DOHH2 (cell line): ENCODE measurements around the gene RNGTT.
"Not testable (repeated sequence)": the region's sequence is repeated elsewhere in the genome, so short reads cannot be mapped to it uniquely, and the experiment has no call there.

Experiments
- H3F3A ChIP-seq: fragments of 200-600 bp; sonication (generic), shearing (Covaris generic); 2 replicates; pipeline ENCODE4 v1.6.0; 2016; ENCODE audit warnings: antibody characterized with exemption, mild to moderate bottlenecking; ENCODE audit not compliant: control insufficient read depth, insufficient read depth
- H3K27ac ChIP-seq: fragments of 200-600 bp; sonication (generic); 2 replicates; pipeline ENCODE4 v1.5.1; 2014; ENCODE audit warnings: low read depth, mild to moderate bottlenecking, low read length, moderate library complexity
- H3K27me3 ChIP-seq: fragments of 200-600 bp; sonication (generic); 2 replicates; pipeline ENCODE4 v1.6.1; 2014; ENCODE audit warnings: mild to moderate bottlenecking, low read length, mixed read lengths; ENCODE audit not compliant: control insufficient read depth
- H3K36me3 ChIP-seq: fragments of 200-600 bp; sonication (generic); 2 replicates; pipeline ENCODE4 v1.6.1; 2014; ENCODE audit warnings: mild to moderate bottlenecking, low read length, moderate library complexity, mixed read lengths; ENCODE audit not compliant: control insufficient read depth
- H3K4me1 ChIP-seq: fragments of 200-600 bp; sonication (generic); 2 replicates; pipeline ENCODE4 v1.6.1; 2014; ENCODE audit warnings: mild to moderate bottlenecking, low read length, mixed read lengths; ENCODE audit not compliant: control insufficient read depth
- H3K4me2 ChIP-seq: fragments of 200-600 bp; sonication (generic); 2 replicates; pipeline ENCODE4 v1.6.0; 2014; ENCODE audit warnings: mild to moderate bottlenecking, low read length, moderate library complexity
- H3K4me3 ChIP-seq: fragments of 200-600 bp; sonication (generic); 2 replicates; pipeline ENCODE4 v1.5.1; 2014; ENCODE audit warnings: mild to moderate bottlenecking, low read length, mixed read lengths
- H3K79me2 ChIP-seq: fragments of 200-600 bp; sonication (generic); 2 replicates; pipeline ENCODE4 v1.6.1; 2014; ENCODE audit warnings: mild to moderate bottlenecking, low read length, mixed read lengths; ENCODE audit not compliant: control insufficient read depth
- H3K9me2 ChIP-seq: fragments of 200-600 bp; sonication (generic); replicated peaks from 2 replicates; pipeline ENCODE4 v1.6.1; 2014; ENCODE audit warnings: mild to moderate bottlenecking, low read length, mixed read lengths; ENCODE audit not compliant: control insufficient read depth
- H3K9me3 ChIP-seq: fragments of 200-600 bp; sonication (generic); 2 replicates; pipeline ENCODE4 v1.6.1; 2014; ENCODE audit warnings: antibody characterized with exemption, low read length, mixed read lengths; ENCODE audit not compliant: control insufficient read depth, insufficient read depth
- H4K20me1 ChIP-seq: fragments of 200-600 bp; sonication (generic); 2 replicates; pipeline ENCODE4 v1.6.0; 2014; ENCODE audit warnings: low read depth, mild to moderate bottlenecking, antibody characterized with exemption, low read length, moderate library complexity; ENCODE audit not compliant: control insufficient read depth, insufficient read depth
- EZH2phosphoT487 ChIP-seq: fragments of 200-600 bp; sonication (generic); IDR thresholded peaks from 2 replicates; pipeline ENCODE4 v1.6.1; 2017; ENCODE audit warnings: borderline replicate concordance, mild to moderate bottlenecking, antibody characterized with exemption, low read length, moderate library complexity, mixed read lengths
- TF ChIP-seq, protein P1 (sequence below): fragments of 200-600 bp; sonication (generic); IDR thresholded peaks from one replicate; pipeline ENCODE4 v1.5.1; 2014; ENCODE audit warnings: antibody characterized with exemption, mild to moderate bottlenecking, low read depth, low read length; ENCODE audit not compliant: poor library complexity, severe bottlenecking

The RNGTT gene

DNA sequence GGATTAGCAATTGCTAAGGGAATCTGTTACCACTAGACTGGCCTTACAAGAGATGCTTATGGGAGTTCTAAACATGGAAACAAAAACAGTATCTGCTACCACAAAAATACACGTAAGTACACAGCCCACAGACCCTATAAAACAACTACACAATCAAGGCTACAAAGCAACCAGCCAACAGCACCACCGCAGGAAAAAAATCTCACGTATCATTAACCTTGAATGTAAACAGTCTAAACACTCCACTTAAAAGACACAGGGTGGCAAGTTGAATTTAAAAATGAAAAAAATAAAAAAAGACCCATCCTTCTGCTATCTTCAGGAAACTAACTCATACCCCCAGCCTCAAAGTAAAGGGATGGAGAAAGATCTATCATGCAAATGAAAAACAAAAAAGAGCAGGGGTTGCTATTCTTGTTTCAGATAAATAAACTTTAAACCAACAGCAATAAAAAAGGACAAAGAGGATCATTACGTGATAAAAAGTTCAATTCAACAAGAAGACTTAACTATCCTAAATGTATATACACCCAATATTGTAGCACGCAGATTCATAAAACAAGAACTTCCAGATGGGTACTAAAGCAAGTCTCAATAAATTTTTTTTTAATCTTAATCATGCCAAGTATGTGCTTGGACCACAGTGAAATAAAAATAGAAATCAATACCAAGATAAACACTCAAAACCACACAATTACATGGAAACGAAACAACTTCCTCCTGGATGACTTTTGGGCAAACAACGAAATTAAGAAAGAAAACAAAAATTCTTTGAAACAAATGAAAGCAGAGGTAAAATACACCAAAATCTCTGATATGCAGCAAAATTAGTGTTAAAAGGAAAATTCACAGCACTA is 52.3 kb downstream of the RNGTT start:
- no peaks in the 10 kb centered on the region for H3F3A ChIP-seq
- H3K27me3 ChIP-seq = no peaks in the 10 kb centered on the region
- no peak overlapping the region for H3K4me2 ChIP-seq
- no peak overlapping the region for H3K4me3 ChIP-seq
- no peaks in the 10 kb centered on the region for H3K9me2 ChIP-seq
- peaks cover 7% of the 10 kb centered on the region for H3K4me1 ChIP-seq
- peaks cover 62% of the 10 kb centered on the region for H3K79me2 ChIP-seq
- TF ChIP-seq, protein P1, sequence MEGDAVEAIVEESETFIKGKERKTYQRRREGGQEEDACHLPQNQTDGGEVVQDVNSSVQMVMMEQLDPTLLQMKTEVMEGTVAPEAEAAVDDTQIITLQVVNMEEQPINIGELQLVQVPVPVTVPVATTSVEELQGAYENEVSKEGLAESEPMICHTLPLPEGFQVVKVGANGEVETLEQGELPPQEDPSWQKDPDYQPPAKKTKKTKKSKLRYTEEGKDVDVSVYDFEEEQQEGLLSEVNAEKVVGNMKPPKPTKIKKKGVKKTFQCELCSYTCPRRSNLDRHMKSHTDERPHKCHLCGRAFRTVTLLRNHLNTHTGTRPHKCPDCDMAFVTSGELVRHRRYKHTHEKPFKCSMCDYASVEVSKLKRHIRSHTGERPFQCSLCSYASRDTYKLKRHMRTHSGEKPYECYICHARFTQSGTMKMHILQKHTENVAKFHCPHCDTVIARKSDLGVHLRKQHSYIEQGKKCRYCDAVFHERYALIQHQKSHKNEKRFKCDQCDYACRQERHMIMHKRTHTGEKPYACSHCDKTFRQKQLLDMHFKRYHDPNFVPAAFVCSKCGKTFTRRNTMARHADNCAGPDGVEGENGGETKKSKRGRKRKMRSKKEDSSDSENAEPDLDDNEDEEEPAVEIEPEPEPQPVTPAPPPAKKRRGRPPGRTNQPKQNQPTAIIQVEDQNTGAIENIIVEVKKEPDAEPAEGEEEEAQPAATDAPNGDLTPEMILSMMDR = no peak
- no peak for TF ChIP-seq EZH2phosphoT487
- peaks cover 3% of the 10 kb centered on the region; the same call in 1 of the 2 replicates for H3K36me3 ChIP-seq
- no peaks in the 10 kb centered on the region for H3K9me3 ChIP-seq
- no peak overlapping the region for H3K27ac ChIP-seq
- H4K20me1 ChIP-seq = 0 out of 2 replicates have a peak, but pooled peaks cover 4% of the 10 kb centered on the region

DNA sequence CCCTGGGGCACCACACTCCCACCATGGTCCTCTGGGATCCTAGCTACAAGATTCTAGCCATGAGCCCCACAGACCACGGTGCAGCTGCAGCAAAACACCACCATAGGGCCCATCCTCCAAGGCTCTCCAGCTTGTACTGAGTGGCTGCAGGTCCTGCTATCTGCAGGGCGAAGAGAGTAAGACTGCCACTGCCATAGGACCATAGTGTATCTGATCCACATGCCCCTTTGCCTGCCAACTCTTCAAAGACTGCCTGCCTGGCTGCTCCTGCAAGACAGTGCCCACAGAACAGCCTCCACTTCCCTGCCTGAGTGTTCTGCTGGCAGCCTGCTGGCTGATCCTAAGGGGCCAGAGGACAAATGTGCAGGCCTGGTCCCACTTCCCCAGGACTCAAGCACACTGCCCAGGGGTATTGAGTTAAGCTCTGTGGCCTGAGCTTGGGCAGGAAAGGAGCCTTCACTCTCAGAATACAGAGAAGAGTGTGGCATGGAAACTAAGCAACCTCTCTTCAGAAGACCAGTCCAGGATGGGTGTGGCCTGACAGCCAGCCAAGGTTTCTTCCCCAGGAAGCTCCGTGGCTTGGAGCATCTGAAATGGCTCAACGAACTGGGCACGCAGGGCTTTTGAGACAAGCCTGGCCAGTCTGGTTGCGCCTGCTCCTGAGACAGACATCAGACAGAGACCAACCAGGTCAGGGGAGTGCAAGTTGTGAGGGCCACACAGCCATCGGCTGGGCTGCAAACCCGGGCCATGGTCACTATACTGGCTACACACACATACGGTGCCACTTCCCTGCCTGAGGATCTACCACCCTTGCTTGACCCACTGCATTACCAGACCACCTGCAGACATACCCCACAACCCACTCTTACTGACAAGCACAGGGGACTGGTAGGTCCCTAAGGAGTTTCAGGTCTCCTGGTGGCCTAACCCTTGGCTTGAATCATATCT is 54.5 kb downstream of the RNGTT start:
- Histone ChIP-seq H3K4me2 (no peak overlapping the region), H3F3A (no peaks in the 10 kb centered on the region), H3K27me3 (no peaks in the 10 kb centered on the region), H3K27ac (no peak overlapping the region), H3K4me3 (no peak overlapping the region), H3K9me3 (no peaks in the 10 kb centered on the region), H3K4me1 (peaks cover 7% of the 10 kb centered on the region), H3K36me3 (peaks cover 17% of the 10 kb centered on the region), H3K9me2 (no peaks in the 10 kb centered on the region), H4K20me1 (peaks cover 4% of the 10 kb centered on the region; the same call in 1 of the 2 replicates), H3K79me2 (peaks cover 52% of the 10 kb centered on the region)
- TF ChIP-seq, protein P1 = no peak
- TF ChIP-seq EZH2phosphoT487 = no peak

DNA sequence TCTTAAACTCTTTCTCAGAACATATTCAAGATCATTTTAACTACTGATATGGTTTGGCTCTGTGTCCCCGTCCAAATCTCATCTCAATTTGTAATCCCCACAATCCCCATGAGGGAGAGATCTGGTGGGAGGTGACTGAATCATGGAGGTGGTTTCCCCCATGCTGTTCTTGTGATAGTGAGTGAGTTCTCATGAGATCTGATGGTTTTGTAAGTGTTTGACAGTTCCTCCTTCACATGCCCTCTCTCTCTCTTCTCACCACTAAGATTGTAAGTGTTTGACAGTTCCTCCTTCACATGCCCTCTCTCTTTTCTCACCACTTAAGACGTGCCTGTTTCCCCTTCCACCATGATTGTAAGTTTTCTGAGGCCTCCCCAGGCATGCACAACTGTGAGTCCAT is 56.3 kb downstream of the RNGTT start:
- H3K27me3 ChIP-seq, H3F3A ChIP-seq: not testable (repeated sequence)
- H3K36me3 ChIP-seq = peaks cover 27% of the 10 kb centered on the region

More for the DNA sequence above, 56.3 kb downstream of the RNGTT start:
- not testable (repeated sequence) for H3K4me2 ChIP-seq, H4K20me1 ChIP-seq, H3K9me2 ChIP-seq, H3K4me3 ChIP-seq, H3K9me3 ChIP-seq, H3K4me1 ChIP-seq, H3K27ac ChIP-seq
- peaks cover 38% of the 10 kb centered on the region for H3K79me2 ChIP-seq
